Loucy (cell line): ENCODE results near the gene FNDC7.
"Not testable (repeated sequence)": the region's sequence is repeated elsewhere in the genome, so short reads cannot be mapped to it uniquely, and the experiment has no call there.

Experiments
- H2AFZ ChIP-seq: fragments of 200-600 bp; sonication (generic); 2 replicates; pipeline ENCODE4 v1.6.0; 2016; ENCODE audit warnings: antibody characterized with exemption, mild to moderate bottlenecking, low read length, moderate library complexity
- H3F3A ChIP-seq: fragments of 200-600 bp; 2 replicates; pipeline ENCODE4 v1.6.0; 2016; ENCODE audit warnings: antibody characterized with exemption, low read depth, mild to moderate bottlenecking
- H3K27me3 ChIP-seq: fragments of 200-600 bp; sonication (generic); 2 replicates; pipeline ENCODE4 v1.6.1; 2014; ENCODE audit warnings: low read length, mild to moderate bottlenecking; ENCODE audit not compliant: insufficient read depth, poor library complexity, severe bottlenecking
- H3K36me3 ChIP-seq: fragments of 200-600 bp; sonication (generic); 2 replicates; pipeline ENCODE4 v1.6.1; 2016; ENCODE audit warnings: low read length; ENCODE audit not compliant: insufficient read depth
- H3K4me1 ChIP-seq: fragments of 200-600 bp; sonication (generic); 2 replicates; pipeline ENCODE4 v1.5.1; 2014; ENCODE audit warnings: low read length, mild to moderate bottlenecking; ENCODE audit not compliant: insufficient read depth, poor library complexity, severe bottlenecking
- H3K4me2 ChIP-seq: fragments of 200-600 bp; sonication (generic); 2 replicates; pipeline ENCODE4 v1.6.0; 2014; ENCODE audit warnings: antibody characterized with exemption, low read length, low read depth, mild to moderate bottlenecking; ENCODE audit not compliant: poor library complexity, severe bottlenecking
- H3K4me3 ChIP-seq: fragments of 200-600 bp; sonication (generic); 2 replicates; pipeline ENCODE4 v1.5.1; 2014; ENCODE audit warnings: low read length, mild to moderate bottlenecking, mixed read lengths; ENCODE audit not compliant: poor library complexity, severe bottlenecking
- H3K79me2 ChIP-seq: fragments of 200-600 bp; sonication (generic); 2 replicates; pipeline ENCODE4 v1.6.1; 2014; ENCODE audit warnings: low read length; ENCODE audit not compliant: insufficient read depth
- H3K9ac ChIP-seq: fragments of 200-600 bp; sonication (generic); 2 replicates; pipeline ENCODE4 v1.6.0; 2014; ENCODE audit warnings: mild to moderate bottlenecking, low read depth, low read length, moderate library complexity; ENCODE audit not compliant: poor library complexity, severe bottlenecking
- H3K9me2 ChIP-seq: fragments of 200-600 bp; sonication (generic); replicated peaks from 2 replicates; pipeline ENCODE4 v1.6.1; 2016; ENCODE audit warnings: low read depth, low read length, mixed read lengths
- H3K9me3 ChIP-seq: fragments of 200-600 bp; sonication (generic); 2 replicates; pipeline ENCODE4 v1.6.1; 2014; ENCODE audit warnings: mild to moderate bottlenecking, antibody characterized with exemption, low read length, low read depth; ENCODE audit not compliant: insufficient read depth
- H4K20me1 ChIP-seq: fragments of 200-600 bp; sonication (generic); 2 replicates; pipeline ENCODE4 v1.6.0; 2014; ENCODE audit warnings: antibody characterized with exemption, low read length, mild to moderate bottlenecking; ENCODE audit not compliant: insufficient read depth, poor library complexity, severe bottlenecking
- EZH2phosphoT487 ChIP-seq: fragments of 200-600 bp; IDR thresholded peaks from 2 replicates; pipeline ENCODE4 v1.6.1; 2018; ENCODE audit warnings: antibody characterized with exemption, mild to moderate bottlenecking, moderate library complexity, borderline replicate concordance
- TF ChIP-seq, protein P1 (sequence below): fragments of 200-600 bp; sonication (generic); conservative IDR thresholded peaks from 2 replicates; pipeline ENCODE4 v1.5.1; 2014; ENCODE audit warnings: mild to moderate bottlenecking, antibody characterized with exemption, low read length

Gene FNDC7

DNA sequence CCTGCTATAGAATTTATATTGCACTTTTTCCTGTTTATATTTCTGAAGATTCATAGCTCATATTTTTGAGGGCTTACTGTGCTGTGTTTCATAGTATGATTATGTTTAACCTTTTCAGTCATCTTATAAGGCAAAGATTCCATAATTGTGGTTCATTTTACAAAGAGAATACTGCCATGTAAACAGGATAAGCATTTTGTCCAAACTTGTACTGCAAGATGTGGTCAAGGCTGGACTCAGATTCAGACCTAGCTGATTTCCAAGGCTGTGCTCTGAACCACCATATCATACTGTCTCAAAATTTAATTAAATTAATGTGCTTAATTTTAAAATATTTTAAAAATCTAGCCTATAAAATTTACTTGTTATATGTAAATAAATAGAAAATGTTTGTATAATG is 65.1 kb downstream of the FNDC7 start:
- Histone ChIP-seq H3F3A (no peaks in the 10 kb centered on the region), H3K36me3 (peaks cover 77% of the 10 kb centered on the region)
- no peak for TF ChIP-seq EZH2phosphoT487
- TF ChIP-seq, protein P1, sequence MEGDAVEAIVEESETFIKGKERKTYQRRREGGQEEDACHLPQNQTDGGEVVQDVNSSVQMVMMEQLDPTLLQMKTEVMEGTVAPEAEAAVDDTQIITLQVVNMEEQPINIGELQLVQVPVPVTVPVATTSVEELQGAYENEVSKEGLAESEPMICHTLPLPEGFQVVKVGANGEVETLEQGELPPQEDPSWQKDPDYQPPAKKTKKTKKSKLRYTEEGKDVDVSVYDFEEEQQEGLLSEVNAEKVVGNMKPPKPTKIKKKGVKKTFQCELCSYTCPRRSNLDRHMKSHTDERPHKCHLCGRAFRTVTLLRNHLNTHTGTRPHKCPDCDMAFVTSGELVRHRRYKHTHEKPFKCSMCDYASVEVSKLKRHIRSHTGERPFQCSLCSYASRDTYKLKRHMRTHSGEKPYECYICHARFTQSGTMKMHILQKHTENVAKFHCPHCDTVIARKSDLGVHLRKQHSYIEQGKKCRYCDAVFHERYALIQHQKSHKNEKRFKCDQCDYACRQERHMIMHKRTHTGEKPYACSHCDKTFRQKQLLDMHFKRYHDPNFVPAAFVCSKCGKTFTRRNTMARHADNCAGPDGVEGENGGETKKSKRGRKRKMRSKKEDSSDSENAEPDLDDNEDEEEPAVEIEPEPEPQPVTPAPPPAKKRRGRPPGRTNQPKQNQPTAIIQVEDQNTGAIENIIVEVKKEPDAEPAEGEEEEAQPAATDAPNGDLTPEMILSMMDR, result no peak

DNA sequence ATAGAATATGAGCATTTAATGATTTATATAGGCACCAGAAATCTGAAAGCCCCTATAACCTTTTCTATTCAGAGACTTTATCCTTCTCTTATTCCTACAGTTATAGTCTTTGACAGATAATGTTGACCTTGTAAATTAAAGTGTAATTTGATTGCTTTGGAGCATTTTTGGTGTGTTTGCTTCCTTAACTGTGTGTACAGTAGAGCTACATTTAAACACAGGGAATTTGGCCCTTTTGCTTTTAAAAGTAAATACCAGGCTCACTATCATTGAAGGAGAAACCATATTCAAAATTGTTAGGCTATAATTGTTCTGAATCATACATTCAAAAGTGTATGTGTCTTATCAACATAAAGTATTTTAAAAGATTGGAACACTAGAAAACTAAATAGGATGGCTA is 66.7 kb downstream of the FNDC7 start:
- no peaks in the 10 kb centered on the region for H3F3A ChIP-seq
- H3K4me3 ChIP-seq, result no peak overlapping the region
- no peak overlapping the region for H3K9ac ChIP-seq
- no peaks in the 10 kb centered on the region for H4K20me1 ChIP-seq
- H3K4me2 ChIP-seq, result no peak overlapping the region
- H3K36me3 ChIP-seq, result peaks cover 77% of the 10 kb centered on the region
- no peaks in the 10 kb centered on the region for H3K4me1 ChIP-seq
- no peaks in the 10 kb centered on the region for H3K79me2 ChIP-seq
- no peaks in the 10 kb centered on the region for H3K9me2 ChIP-seq
- TF ChIP-seq, protein P1, result no peak
- no peak for TF ChIP-seq EZH2phosphoT487
- H3K9me3 ChIP-seq, result no peaks in the 10 kb centered on the region
- no peaks in the 10 kb centered on the region for H3K27me3 ChIP-seq
- H2AFZ ChIP-seq, result no peak overlapping the region

More for the DNA sequence above, 65.1 kb downstream of the FNDC7 start:
- H3K4me1 ChIP-seq, result no peaks in the 10 kb centered on the region
- H3K79me2 ChIP-seq, result no peaks in the 10 kb centered on the region
- no peak overlapping the region for H3K9ac ChIP-seq
- no peaks in the 10 kb centered on the region for H3K27me3 ChIP-seq
- no peak overlapping the region for H3K4me2 ChIP-seq
- H2AFZ ChIP-seq, result no peak overlapping the region
- no peaks in the 10 kb centered on the region for H3K9me2 ChIP-seq
- no peaks in the 10 kb centered on the region for H4K20me1 ChIP-seq
- H3K9me3 ChIP-seq, result no peaks in the 10 kb centered on the region
- no peak overlapping the region for H3K4me3 ChIP-seq

DNA sequence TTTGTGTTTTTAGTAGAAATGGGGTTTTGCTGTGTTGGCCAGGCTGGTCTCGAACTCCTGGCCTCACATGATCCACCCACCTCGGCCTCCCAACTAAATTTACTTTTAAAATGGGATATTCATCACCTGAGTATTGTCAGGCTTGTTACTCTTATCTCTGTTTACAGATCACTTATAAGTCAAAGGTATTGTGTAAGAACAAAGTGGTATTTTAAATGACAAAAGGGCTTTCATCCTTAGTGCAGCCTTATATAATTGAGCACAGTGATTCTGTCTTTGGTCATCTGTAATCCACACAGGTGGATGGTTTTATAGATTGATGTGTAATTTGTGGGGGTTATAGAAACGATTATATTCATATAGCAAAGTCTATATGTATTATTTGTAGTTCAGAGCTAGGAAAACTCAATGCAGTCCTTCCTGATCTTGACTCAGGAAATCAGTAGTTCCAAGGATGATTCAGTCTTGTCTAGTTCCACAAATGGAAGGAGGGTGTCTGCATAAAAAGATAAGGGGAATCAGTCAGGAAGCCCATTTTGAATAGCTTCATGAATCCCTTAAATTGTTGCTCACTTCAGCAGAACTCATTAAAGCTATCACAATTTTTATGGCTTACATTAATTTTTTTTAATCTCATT is 68.3 kb downstream of the FNDC7 start:
- H3K9ac ChIP-seq, result no peak overlapping the region
- no peaks in the 10 kb centered on the region for H3F3A ChIP-seq
- no peaks in the 10 kb centered on the region for H3K9me2 ChIP-seq
- no peaks in the 10 kb centered on the region for H3K27me3 ChIP-seq
- peaks cover 79% of the 10 kb centered on the region for H3K36me3 ChIP-seq
- H3K4me2 ChIP-seq, result no peak overlapping the region
- H3K4me1 ChIP-seq, result no peaks in the 10 kb centered on the region
- no peaks in the 10 kb centered on the region for H3K79me2 ChIP-seq
- TF ChIP-seq EZH2phosphoT487, result no peak
- TF ChIP-seq, protein P1, result no peak
- peaks cover 15% of the 10 kb centered on the region; the same call in 1 of the 2 replicates for H3K9me3 ChIP-seq
- no peak overlapping the region for H3K4me3 ChIP-seq
- H2AFZ ChIP-seq, result no peak overlapping the region
- H4K20me1 ChIP-seq, result no peaks in the 10 kb centered on the region

DNA sequence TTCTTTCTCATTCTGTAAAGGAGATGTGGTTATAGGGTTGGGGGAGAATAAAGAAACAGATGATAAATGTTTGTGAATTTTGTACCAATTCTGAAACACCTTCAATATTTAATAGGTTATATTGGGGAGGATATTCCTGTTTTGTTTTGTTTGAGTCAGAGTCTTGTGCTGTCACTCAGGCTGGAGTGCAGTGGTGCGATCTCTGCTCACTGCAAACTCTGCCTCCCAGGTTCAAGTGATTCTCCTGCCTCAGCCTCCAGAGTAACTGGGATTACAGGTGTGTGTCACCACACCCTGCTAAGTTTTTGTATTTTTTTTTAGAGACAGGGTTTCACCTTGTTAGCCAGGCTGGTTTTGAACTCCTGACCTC is 68.9 kb downstream of the FNDC7 start:
- H3K4me3 ChIP-seq, H2AFZ ChIP-seq, H3K9ac ChIP-seq, H3F3A ChIP-seq, H4K20me1 ChIP-seq, H3K79me2 ChIP-seq, H3K4me2 ChIP-seq, H3K9me2 ChIP-seq, H3K27me3 ChIP-seq, H3K4me1 ChIP-seq: not testable (repeated sequence)
- Histone ChIP-seq H3K9me3 (peaks cover 17% of the 10 kb centered on the region; the same call in 1 of the 2 replicates), H3K36me3 (peaks cover 79% of the 10 kb centered on the region)
